ENCODE measurements around the gene CACNB4.
"Not testable (repeated sequence)": the region's sequence is repeated elsewhere in the genome, so short reads cannot be mapped to it uniquely, and the experiment has no call there.

The CACNB4 gene

GRCh38 chr2:151828143-151828889 lies 270.5 kb downstream of the CACNB4 start, which contains the start of gene ARL5A:
Gene ARL5A (minus strand): TSS chr2:151828421. CDS start chr2:151828176, 245 bp downstream.
- DNase-seq: peak; percentile 31 to 97 (median 89)

GRCh38 chr2:151827564-151828142 lies 271.2 kb downstream of the CACNB4 start:
- peak in 8 of 56 donors; percentile 4 to 42 (median 24) for DNase-seq

- no peak for DNase-seq
Measured at GRCh38 chr2:151826737-151827157, 272.1 kb downstream of the CACNB4 start.

GRCh38 chr2:151824886-151825285 lies 274.0 kb downstream of the CACNB4 start:
- DNase-seq: no peak

- DNase-seq: peak in 1 of 56 donors; percentile 8
Measured at GRCh38 chr2:151823651-151824050, 275.2 kb downstream of the CACNB4 start.

- DNase-seq: no peak
Measured at GRCh38 chr2:151819920-151820319, 278.9 kb downstream of the CACNB4 start.

GRCh38 chr2:151817929-151818328 lies 280.9 kb downstream of the CACNB4 start:
- DNase-seq: no peak

- DNase-seq: no peak
Measured at GRCh38 chr2:151816843-151817242, 282.0 kb downstream of the CACNB4 start.

- no peak for DNase-seq
Measured at GRCh38 chr2:151815821-151816489, 282.9 kb downstream of the CACNB4 start.

- no peak for DNase-seq
Measured at GRCh38 chr2:151810489-151810888, 288.4 kb downstream of the CACNB4 start.

GRCh38 chr2:151809073-151809383 lies 289.8 kb downstream of the CACNB4 start:
- DNase-seq: no peak

- DNase-seq: no peak
Measured at GRCh38 chr2:151808258-151809072, 290.4 kb downstream of the CACNB4 start.

GRCh38 chr2:151805961-151806360 lies 292.9 kb downstream of the CACNB4 start:
- DNase-seq: no peak

GRCh38 chr2:151805343-151805742 lies 293.5 kb downstream of the CACNB4 start:
- DNase-seq: no peak

GRCh38 chr2:151803811-151804210 lies 295.0 kb downstream of the CACNB4 start:
- DNase-seq: no peak

GRCh38 chr2:151802315-151802714 lies 296.5 kb downstream of the CACNB4 start:
- DNase-seq: no peak

- DNase-seq: no peak
Measured at GRCh38 chr2:151799886-151800292, 299.0 kb downstream of the CACNB4 start.

GRCh38 chr2:151796774-151797173 lies 302.1 kb downstream of the CACNB4 start:
- no peak for DNase-seq

- no peak for DNase-seq
Measured at GRCh38 chr2:151795646-151796240, 303.1 kb downstream of the CACNB4 start.

- DNase-seq: not testable (repeated sequence)
Measured at GRCh38 chr2:151794422-151794821, 304.4 kb downstream of the CACNB4 start.

- no peak for DNase-seq
Measured at GRCh38 chr2:151793123-151793522, 305.7 kb downstream of the CACNB4 start.
